GM12878 (cell line): Measurements from ENCODE around the gene DNAAF3. TPM values are rescaled to one million over a fixed set of nuclear protein-coding genes. Genes with fewer than 3 reads are reported as not detected.

ENCODE experiments used
- ATAC-seq: fragments of 200-7000 bp; cut with Tn5 transposase; 3 replicates; pipeline ENCODE4 v1.9.1; 2020; ENCODE audit warnings: mild to moderate bottlenecking, moderate library complexity
- BruUV-seq: library from RNA; stranded (reverse); fragments of 400-500 nt; replicated peaks from 2 replicates; lab custom pipeline; 2021; lab: Mats Ljungman, UMichigan
- CTCF ChIA-PET: fragments of 300-600 bp; sonication (Branson Sonifier 250); formaldehyde crosslinking; extraction: SDS; loops from one replicate; lab custom pipeline; 2021; ENCODE audit warnings: inconsistent platforms; lab: Yijun Ruan, JAX
- POLR2A ChIA-PET: fragments of 350-600 bp; formaldehyde crosslinking; extraction: SDS; loops from one replicate; lab custom pipeline; 2021; ENCODE audit warnings: inconsistent platforms; lab: Charles Lee
- RAD21 ChIA-PET: fragments of 300-600 bp; sonication (Branson Sonifier 250); formaldehyde crosslinking; loops from one replicate; lab custom pipeline; 2023; ENCODE audit warnings: antibody characterized with exemption; ENCODE audit not compliant: unreplicated experiment; lab: Charles Lee
- SMC1A ChIA-PET: fragments of 300-600 bp; sonication (Branson Sonifier 250); formaldehyde crosslinking; loops from one replicate; lab custom pipeline; 2023; ENCODE audit not compliant: unreplicated experiment, uncharacterized antibody; lab: Charles Lee
- DNase-seq: peaks from one replicate; pipeline ENCODE4 v3.0.0-alpha.2; 2011; ENCODE audit warnings: low read depth, low spot score
- FAIRE-seq: peaks from 3 replicates; lab custom pipeline; 2011; peaks lifted over from hg19 to GRCh38; lab: Jason Lieb, UNC
- H2AFZ ChIP-seq: 2 replicates; pipeline ENCODE4 v1.6.0; 2011; ENCODE audit warnings: low read depth, low read length, control low read depth; ENCODE audit not compliant: control insufficient read depth
- H3K27ac ChIP-seq: 2 replicates; pipeline ENCODE4 v1.5.1; 2011; ENCODE audit warnings: control low read depth; ENCODE audit not compliant: control insufficient read depth, insufficient read depth
- H3K27me3 ChIP-seq, 2 experiments: replicated peaks in 1 of 2; 2 replicates each; pipeline versions ENCODE4 v1.6.0 to v1.6.1; 2011; ENCODE audit warnings: low read length in 1 of 2; ENCODE audit not compliant: control insufficient read depth in 2 of 2, insufficient read depth in 2 of 2
- H3K36me3 ChIP-seq, 2 experiments: 2 replicates each; pipeline ENCODE4 v1.5.1; 2011; ENCODE audit warnings: low read length in 1 of 2; ENCODE audit not compliant: control insufficient read depth in 2 of 2, insufficient read depth in 2 of 2
- H3K4me1 ChIP-seq: 2 replicates; pipeline ENCODE4 v1.6.1; 2011; ENCODE audit warnings: mild to moderate bottlenecking, low read length, moderate library complexity, mixed read lengths; ENCODE audit not compliant: control insufficient read depth, insufficient read depth
- H3K4me2 ChIP-seq: 2 replicates; pipeline ENCODE4 v1.6.0; 2011; ENCODE audit warnings: control low read depth; ENCODE audit not compliant: control insufficient read depth, insufficient read depth
- H3K4me3 ChIP-seq: fragments of 200-600 bp; sonication (generic); 2 replicates; pipeline ENCODE4 v1.5.1; 2016
- H3K79me2 ChIP-seq: 2 replicates; pipeline ENCODE4 v1.6.0; 2011; ENCODE audit warnings: low read length; ENCODE audit not compliant: control insufficient read depth, insufficient read depth
- H3K9ac ChIP-seq: 2 replicates; pipeline ENCODE4 v1.8.0; 2011; ENCODE audit warnings: low read length, control low read depth, mixed read lengths; ENCODE audit not compliant: control insufficient read depth, insufficient read depth
- H3K9me3 ChIP-seq: replicated peaks from 3 replicates; pipeline ENCODE4 v1.5.1; 2011; ENCODE audit warnings: mild to moderate bottlenecking, low read length; ENCODE audit not compliant: control insufficient read depth, insufficient read depth
- H4K20me1 ChIP-seq: 2 replicates; pipeline ENCODE4 v1.6.0; 2011; ENCODE audit not compliant: control insufficient read depth, insufficient read depth
- ATF7 ChIP-seq: fragments of 450-650 bp; IDR thresholded peaks from 2 replicates; pipeline ENCODE4 v1.6.1; 2016; ENCODE audit warnings: low read depth, mild to moderate bottlenecking
- DPF2 ChIP-seq: fragments of 450-650 bp; IDR thresholded peaks from 2 replicates; pipeline ENCODE4 v1.6.1; 2017; ENCODE audit warnings: mild to moderate bottlenecking
- EGR1 ChIP-seq, 2 experiments: IDR thresholded peaks; 1 replicate in 1 of 2; 2 replicates in 1 of 2; pipeline ENCODE4 v1.6.1; 2011 to 2012; ENCODE audit warnings: low read depth in 2 of 2, low read length in 2 of 2, borderline replicate concordance in 1 of 2, mild to moderate bottlenecking in 1 of 2, moderate library complexity in 1 of 2
- ESRRA ChIP-seq: IDR thresholded peaks from 2 replicates; pipeline ENCODE4 v1.6.1; 2012; ENCODE audit warnings: mild to moderate bottlenecking, low read length, improper control_type of control experiment
- MTA3 ChIP-seq: IDR thresholded peaks from 2 replicates; pipeline ENCODE4 v1.6.1; 2012; ENCODE audit warnings: low read length, inconsistent platforms, borderline replicate concordance
- NBN ChIP-seq: fragments of 450-650 bp; IDR thresholded peaks from 2 replicates; pipeline ENCODE4 v1.6.1; 2016
- RCOR1 ChIP-seq: conservative IDR thresholded peaks from 2 replicates; pipeline ENCODE4 v1.6.1; 2012; ENCODE audit warnings: low read depth, low read length, improper control_type of control experiment
- RUNX3 ChIP-seq: IDR thresholded peaks from 2 replicates; pipeline ENCODE4 v1.6.1; 2012; ENCODE audit warnings: low read length, inconsistent platforms
- SREBF2 ChIP-seq: IDR thresholded peaks from 2 replicates; pipeline ENCODE4 v1.6.1; 2012; ENCODE audit warnings: mild to moderate bottlenecking, low read length
- WGBS: methylation state at CpG from one replicate; pipeline ENCODE4 v1.1.6; 2016; ENCODE audit warnings: low lambda C conversion rate; ENCODE audit not compliant: insufficient replicate concordance, insufficient coverage; ENCODE audit errors: missing lambda C conversion rate; 5-methylcytosine and 5-hydroxymethylcytosine counted together
- in situ Hi-C: fragments of 300-500 bp; cut with MboI; formaldehyde crosslinking; loops from 9 replicates; pipeline ENCODE4 v1.14.3; 2018; ENCODE audit warnings: mixed read lengths
- intact Hi-C: fragments of 100-400 bp; cut with micrococcal nuclease; formaldehyde crosslinking; loops from one replicate; pipeline ENCODE4 v1.14.2; 2022; ENCODE audit not compliant: unreplicated experiment
- polyA plus RNA-seq, 11 experiments: library from polyadenylated mRNA; depleted of rRNA in 4 of 11; unstranded in 6 of 11; stranded (reverse) in 5 of 11; fragments of >200 nt; fragmentation: Nextera tagmentation in 4 of 11; fragmentation: Illumina TruSeq in 1 of 11; extraction: Ambion mirVana in 4 of 11; extraction: Trizol in 1 of 11; gene quantifications; 1 replicate in 1 of 11; 2 replicates in 10 of 11; pipeline versions ENCODE4 v1.2.1 to v1.2.3, GENCODE V29; 2011 to 2016; ENCODE audit warnings: inconsistent platforms in 2 of 11, missing spikeins in 2 of 11, low read depth in 1 of 11
- total RNA-seq, 4 experiments: library from RNA; depleted of rRNA in 3 of 4; stranded (reverse); fragments of >200 nt in 3 of 4; fragmentation: Illumina TruSeq in 1 of 4; extraction: Trizol in 1 of 4; gene quantifications; 2 replicates each; pipeline versions ENCODE4 v1.2.1 to v1.2.3, GENCODE V29; 2013 to 2021
- TF ChIP-seq, protein P1 (sequence below): IDR thresholded peaks from 2 replicates; pipeline ENCODE4 v1.6.1; 2012; ENCODE audit warnings: low read depth, low read length, improper control_type of control experiment
- TF ChIP-seq, protein P2 (sequence below): fragments of 450-650 bp; formaldehyde crosslinking; IDR thresholded peaks from 2 replicates; pipeline ENCODE4 v1.5.0; 2022; ENCODE audit warnings: mild to moderate bottlenecking, missing genetic modification characterization
- TF ChIP-seq, protein P3 (sequence below): IDR thresholded peaks from 2 replicates; pipeline ENCODE4 v1.6.1; 2012; ENCODE audit warnings: low read length, inconsistent platforms
- TF ChIP-seq, protein P4 (sequence below): IDR thresholded peaks from 2 replicates; pipeline ENCODE4 v1.6.1; 2011; ENCODE audit warnings: mild to moderate bottlenecking, low read depth, low read length, moderate library complexity; ENCODE audit not compliant: insufficient replicate concordance

Gene DNAAF3
- total and polyA plus RNA-seq, 10 of the 15 experiments (the other 5 are each of a cell fraction or from before 2014, with no cell fraction given): not detected

DNA sequence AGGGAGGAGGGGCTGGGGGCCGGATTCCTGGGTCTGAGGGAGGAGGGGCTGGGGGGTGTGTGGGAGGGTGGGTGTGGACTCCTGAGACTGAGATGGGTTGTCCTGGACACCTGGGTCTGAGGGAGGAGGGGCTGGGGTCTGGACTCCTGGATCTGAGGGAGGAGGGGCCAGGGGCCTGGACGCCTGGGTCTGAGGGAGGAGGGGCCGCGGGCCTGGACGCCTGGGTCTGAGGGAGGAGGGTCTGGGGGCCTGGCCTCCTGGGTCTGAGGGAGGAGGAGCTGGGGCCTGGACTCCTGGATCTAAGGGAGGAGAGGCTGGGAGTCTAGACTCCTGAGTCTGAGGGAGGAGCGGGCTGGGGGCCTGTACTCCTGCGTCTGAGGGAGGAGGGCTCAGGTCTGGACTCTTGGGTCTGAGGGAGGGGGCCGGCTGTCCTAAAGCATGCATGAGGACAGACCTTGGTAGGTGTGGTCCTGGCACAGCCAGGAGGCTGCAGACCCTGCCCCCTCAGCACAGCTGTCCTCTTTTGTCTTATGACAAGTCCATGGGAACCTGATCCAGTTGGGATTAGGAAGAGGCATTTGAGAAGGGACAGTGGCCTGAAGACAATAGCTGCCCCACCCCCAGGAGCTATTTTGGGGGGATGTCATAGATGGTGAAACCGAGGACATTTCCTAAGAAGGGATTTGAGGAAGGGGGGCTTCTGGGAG is 18.7 kb downstream of the DNAAF3 start:
- H3K9me3 ChIP-seq: no peaks in the 10 kb centered on the region; the same call in 2 of the 3 replicates
- BruUV-seq: no TSS peak
- SMC1A ChIA-PET: no interaction called here
- H3K27ac ChIP-seq: no peak overlapping the region
- DNase-seq: no peak
- H2AFZ ChIP-seq: no peak overlapping the region
- no peak for TF ChIP-seq SREBF2
- no peak for TF ChIP-seq RUNX3
- no peak for TF ChIP-seq MTA3
- TF ChIP-seq RCOR1: no peak
- no peak for TF ChIP-seq ESRRA
- no peak for TF ChIP-seq NBN
- TF ChIP-seq, protein P1, sequence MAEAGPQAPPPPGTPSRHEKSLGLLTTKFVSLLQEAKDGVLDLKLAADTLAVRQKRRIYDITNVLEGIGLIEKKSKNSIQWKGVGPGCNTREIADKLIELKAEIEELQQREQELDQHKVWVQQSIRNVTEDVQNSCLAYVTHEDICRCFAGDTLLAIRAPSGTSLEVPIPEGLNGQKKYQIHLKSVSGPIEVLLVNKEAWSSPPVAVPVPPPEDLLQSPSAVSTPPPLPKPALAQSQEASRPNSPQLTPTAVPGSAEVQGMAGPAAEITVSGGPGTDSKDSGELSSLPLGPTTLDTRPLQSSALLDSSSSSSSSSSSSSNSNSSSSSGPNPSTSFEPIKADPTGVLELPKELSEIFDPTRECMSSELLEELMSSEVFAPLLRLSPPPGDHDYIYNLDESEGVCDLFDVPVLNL: no peak
- no peak for TF ChIP-seq ATF7
- TF ChIP-seq DPF2: no peak
- TF ChIP-seq, protein P2, sequence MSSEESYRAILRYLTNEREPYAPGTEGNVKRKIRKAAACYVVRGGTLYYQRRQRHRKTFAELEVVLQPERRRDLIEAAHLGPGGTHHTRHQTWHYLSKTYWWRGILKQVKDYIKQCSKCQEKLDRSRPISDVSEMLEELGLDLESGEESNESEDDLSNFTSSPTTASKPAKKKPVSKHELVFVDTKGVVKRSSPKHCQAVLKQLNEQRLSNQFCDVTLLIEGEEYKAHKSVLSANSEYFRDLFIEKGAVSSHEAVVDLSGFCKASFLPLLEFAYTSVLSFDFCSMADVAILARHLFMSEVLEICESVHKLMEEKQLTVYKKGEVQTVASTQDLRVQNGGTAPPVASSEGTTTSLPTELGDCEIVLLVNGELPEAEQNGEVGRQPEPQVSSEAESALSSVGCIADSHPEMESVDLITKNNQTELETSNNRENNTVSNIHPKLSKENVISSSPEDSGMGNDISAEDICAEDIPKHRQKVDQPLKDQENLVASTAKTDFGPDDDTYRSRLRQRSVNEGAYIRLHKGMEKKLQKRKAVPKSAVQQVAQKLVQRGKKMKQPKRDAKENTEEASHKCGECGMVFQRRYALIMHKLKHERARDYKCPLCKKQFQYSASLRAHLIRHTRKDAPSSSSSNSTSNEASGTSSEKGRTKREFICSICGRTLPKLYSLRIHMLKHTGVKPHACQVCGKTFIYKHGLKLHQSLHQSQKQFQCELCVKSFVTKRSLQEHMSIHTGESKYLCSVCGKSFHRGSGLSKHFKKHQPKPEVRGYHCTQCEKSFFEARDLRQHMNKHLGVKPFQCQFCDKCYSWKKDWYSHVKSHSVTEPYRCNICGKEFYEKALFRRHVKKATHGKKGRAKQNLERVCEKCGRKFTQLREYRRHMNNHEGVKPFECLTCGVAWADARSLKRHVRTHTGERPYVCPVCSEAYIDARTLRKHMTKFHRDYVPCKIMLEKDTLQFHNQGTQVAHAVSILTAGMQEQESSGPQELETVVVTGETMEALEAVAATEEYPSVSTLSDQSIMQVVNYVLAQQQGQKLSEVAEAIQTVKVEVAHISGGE (CRISPR knock-in tag): no peak
- TF ChIP-seq, protein P3, sequence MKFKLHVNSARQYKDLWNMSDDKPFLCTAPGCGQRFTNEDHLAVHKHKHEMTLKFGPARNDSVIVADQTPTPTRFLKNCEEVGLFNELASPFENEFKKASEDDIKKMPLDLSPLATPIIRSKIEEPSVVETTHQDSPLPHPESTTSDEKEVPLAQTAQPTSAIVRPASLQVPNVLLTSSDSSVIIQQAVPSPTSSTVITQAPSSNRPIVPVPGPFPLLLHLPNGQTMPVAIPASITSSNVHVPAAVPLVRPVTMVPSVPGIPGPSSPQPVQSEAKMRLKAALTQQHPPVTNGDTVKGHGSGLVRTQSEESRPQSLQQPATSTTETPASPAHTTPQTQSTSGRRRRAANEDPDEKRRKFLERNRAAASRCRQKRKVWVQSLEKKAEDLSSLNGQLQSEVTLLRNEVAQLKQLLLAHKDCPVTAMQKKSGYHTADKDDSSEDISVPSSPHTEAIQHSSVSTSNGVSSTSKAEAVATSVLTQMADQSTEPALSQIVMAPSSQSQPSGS: no peak
- TF ChIP-seq, protein P4, sequence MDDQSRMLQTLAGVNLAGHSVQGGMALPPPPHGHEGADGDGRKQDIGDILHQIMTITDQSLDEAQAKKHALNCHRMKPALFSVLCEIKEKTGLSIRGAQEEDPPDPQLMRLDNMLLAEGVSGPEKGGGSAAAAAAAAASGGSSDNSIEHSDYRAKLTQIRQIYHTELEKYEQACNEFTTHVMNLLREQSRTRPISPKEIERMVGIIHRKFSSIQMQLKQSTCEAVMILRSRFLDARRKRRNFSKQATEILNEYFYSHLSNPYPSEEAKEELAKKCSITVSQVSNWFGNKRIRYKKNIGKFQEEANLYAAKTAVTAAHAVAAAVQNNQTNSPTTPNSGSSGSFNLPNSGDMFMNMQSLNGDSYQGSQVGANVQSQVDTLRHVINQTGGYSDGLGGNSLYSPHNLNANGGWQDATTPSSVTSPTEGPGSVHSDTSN: no peak
- no peak for TF ChIP-seq EGR1 (IDR thresholded peaks at IDR 0.05; ENCODE audit: borderline replicate concordance in 1 of 2, low read depth in 2 of 2, low read length in 2 of 2)
- POLR2A ChIA-PET: no interaction called here
- no peak for ATAC-seq
- no peak for FAIRE-seq
- WGBS: 27% methylated on average over 3 of the region's 9 CpGs
- no peaks in the 10 kb centered on the region for H3K79me2 ChIP-seq
- no peaks in the 10 kb centered on the region; a peak in 2 of 4 replicates for H3K27me3 ChIP-seq
- no peaks in the 10 kb centered on the region for H4K20me1 ChIP-seq
- H3K4me3 ChIP-seq: no peak overlapping the region
- intact Hi-C loops (no loop called here), in situ Hi-C loops (no loop called here)
- H3K36me3 ChIP-seq: no peaks in the 10 kb centered on the region
- RAD21 ChIA-PET: interaction anchor here (0.6 kb wide), 1 partner anchor 14 kb away, joined by 3 read pairs; no protein-coding TSS in a partner anchor
- H3K4me2 ChIP-seq: no peak overlapping the region
- H3K4me1 ChIP-seq: no peaks in the 10 kb centered on the region
- H3K9ac ChIP-seq: no peak overlapping the region
- CTCF ChIA-PET: interaction anchor here (0.6 to 2.0 kb wide), 4 partner anchors 13 to 356 kb away, joined by 3 to 11 read pairs (median 5); no protein-coding TSS in a partner anchor
